GM12892 (cell line): Measurements from ENCODE around the gene NCOR2.

Experiments used
- POLR2A ChIP-seq: IDR thresholded peaks from 2 replicates; pipeline ENCODE4 v1.6.1; 2011; ENCODE audit warnings: low read depth, low read length, control low read depth
- POLR2AphosphoS5 ChIP-seq: IDR thresholded peaks from 2 replicates; pipeline ENCODE4 v1.6.1; 2011; ENCODE audit warnings: low read depth, low read length, control low read depth
- TAF1 ChIP-seq: IDR thresholded peaks from 2 replicates; pipeline ENCODE4 v1.6.1; 2011; ENCODE audit warnings: low read depth, mild to moderate bottlenecking, control low read depth, low read length, borderline replicate concordance

DNA sequence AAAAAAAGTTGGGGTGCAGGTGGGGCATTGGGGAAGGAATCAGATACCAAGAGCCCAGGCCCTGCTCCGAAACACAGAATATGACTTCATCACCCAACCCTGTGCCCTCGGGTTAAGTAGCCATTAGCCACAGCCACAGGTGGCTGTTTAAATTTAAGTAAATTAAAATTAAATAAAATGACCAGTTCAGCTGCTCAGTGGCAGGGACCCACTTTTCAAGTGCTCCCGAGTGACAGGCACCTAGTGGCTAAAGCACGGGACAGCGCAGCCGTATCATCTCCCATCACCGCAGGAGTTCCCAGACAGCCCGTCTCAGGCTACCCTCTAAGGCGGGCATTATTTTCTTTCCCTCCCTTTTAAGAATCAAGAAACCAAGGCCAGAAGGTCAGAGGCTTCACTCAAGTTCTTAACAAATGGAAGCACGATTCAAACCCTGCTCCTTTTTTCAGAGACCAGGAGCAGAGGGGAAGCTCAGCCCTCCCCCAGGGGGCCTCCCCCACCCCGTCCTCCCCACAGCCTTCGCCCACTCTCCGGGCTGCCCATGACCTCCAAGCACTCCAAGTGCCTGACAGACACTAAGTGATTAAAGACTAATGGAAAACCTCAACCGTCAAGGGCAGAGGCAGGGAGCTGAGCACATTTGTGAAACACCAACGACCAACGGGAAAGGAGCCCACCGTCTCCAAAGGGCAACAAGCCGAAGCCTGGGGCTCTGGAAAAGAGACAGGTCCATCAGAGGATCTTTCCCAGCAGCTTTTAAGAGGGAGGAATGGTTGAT, 5.2 kb downstream of the NCOR2 start:
- TF ChIP-seq POLR2A (no peak), POLR2AphosphoS5 (no peak), TAF1 (no peak)
